Astrocyte (in vitro differentiated cells and primary cell): ENCODE measurements around the gene CYRIA. TPM values are rescaled to one million over a fixed set of nuclear protein-coding genes. Genes with fewer than 3 reads are reported as not detected.

Experiments
- DNase-seq: peaks from one replicate; pipeline ENCODE4 v3.0.0-alpha.2; 2010; ENCODE audit warnings: low read depth
- FAIRE-seq: peaks from 2 replicates; lab custom pipeline; 2011; peaks lifted over from hg19 to GRCh38; lab: Jason Lieb, UNC
- H2AFZ ChIP-seq: 2 replicates; pipeline ENCODE4 v1.6.0; 2012; ENCODE audit warnings: low read depth, low read length, inconsistent platforms
- H3K27ac ChIP-seq: 2 replicates; pipeline ENCODE4 v1.5.1; 2011; ENCODE audit warnings: low read depth, low read length, inconsistent platforms
- H3K27me3 ChIP-seq: 2 replicates; pipeline ENCODE4 v1.6.0; 2011; ENCODE audit warnings: low read length, inconsistent platforms; ENCODE audit not compliant: insufficient read depth
- H3K36me3 ChIP-seq: 2 replicates; pipeline ENCODE4 v1.5.1; 2011; ENCODE audit warnings: low read length, inconsistent platforms; ENCODE audit not compliant: insufficient read depth
- H3K4me1 ChIP-seq: 2 replicates; pipeline ENCODE4 v1.5.1; 2011; ENCODE audit warnings: low read length, inconsistent platforms; ENCODE audit not compliant: insufficient read depth
- H3K4me2 ChIP-seq: 2 replicates; pipeline ENCODE4 v1.6.0; 2012; ENCODE audit warnings: low read length, inconsistent platforms
- H3K4me3 ChIP-seq: 2 replicates; pipeline ENCODE4 v1.5.1; 2011; ENCODE audit warnings: low read depth, mild to moderate bottlenecking, low read length, inconsistent platforms; ENCODE audit not compliant: insufficient read depth
- H3K79me2 ChIP-seq: 2 replicates; pipeline ENCODE4 v1.6.0; 2012; ENCODE audit warnings: mild to moderate bottlenecking, low read length, inconsistent platforms; ENCODE audit not compliant: insufficient read depth
- H3K9ac ChIP-seq: 2 replicates; pipeline ENCODE4 v1.6.0; 2012; ENCODE audit warnings: mild to moderate bottlenecking, low read length, inconsistent platforms
- H3K9me3 ChIP-seq: 2 replicates; pipeline ENCODE4 v1.5.1; 2012; ENCODE audit warnings: low read depth, mild to moderate bottlenecking, low read length, inconsistent platforms; ENCODE audit not compliant: insufficient read depth
- H4K20me1 ChIP-seq: 2 replicates; pipeline ENCODE4 v1.6.0; 2012; ENCODE audit warnings: low read length, inconsistent platforms; ENCODE audit not compliant: insufficient read depth
- H3K27ac Mint-ChIP-seq: one replicate; pipeline ENCODE4 v1.8.0; 2021; ENCODE audit warnings: mild to moderate bottlenecking, mixed read lengths; ENCODE audit not compliant: unreplicated experiment
- H3K27me3 Mint-ChIP-seq: one replicate; pipeline ENCODE4 v1.8.0; 2021; ENCODE audit warnings: low read depth, mixed read lengths; ENCODE audit not compliant: unreplicated experiment
- H3K36me3 Mint-ChIP-seq: one replicate; pipeline ENCODE4 v1.8.0; 2021; ENCODE audit warnings: low read depth, mixed read lengths; ENCODE audit not compliant: unreplicated experiment
- H3K4me1 Mint-ChIP-seq: one replicate; pipeline ENCODE4 v1.8.0; 2021; ENCODE audit warnings: low read depth, mixed read lengths; ENCODE audit not compliant: unreplicated experiment
- H3K4me3 Mint-ChIP-seq: one replicate; pipeline ENCODE4 v1.8.0; 2021; ENCODE audit warnings: mild to moderate bottlenecking, moderate library complexity, mixed read lengths; ENCODE audit not compliant: unreplicated experiment
- H3K9me3 Mint-ChIP-seq: one replicate; pipeline ENCODE4 v1.8.0; 2021; ENCODE audit warnings: mild to moderate bottlenecking, mixed read lengths; ENCODE audit not compliant: unreplicated experiment
- EZH2 ChIP-seq: IDR thresholded peaks from 2 replicates; pipeline ENCODE4 v1.6.1; 2012; ENCODE audit warnings: mild to moderate bottlenecking, low read length, inconsistent platforms; ENCODE audit not compliant: insufficient read depth
- total RNA-seq: library from RNA; stranded (reverse); gene quantifications from 2 replicates; pipeline ENCODE4 v1.2.1, GENCODE V29; 2021
- TF ChIP-seq, protein P1 (sequence below): IDR thresholded peaks from 2 replicates; pipeline ENCODE4 v1.5.1; 2011; ENCODE audit warnings: low read depth, mild to moderate bottlenecking, inconsistent platforms, low read length, moderate library complexity; ENCODE audit not compliant: insufficient read depth

The CYRIA gene
- total RNA-seq, 1 donor from 2014 or later, result 4.9 TPM

DNA sequence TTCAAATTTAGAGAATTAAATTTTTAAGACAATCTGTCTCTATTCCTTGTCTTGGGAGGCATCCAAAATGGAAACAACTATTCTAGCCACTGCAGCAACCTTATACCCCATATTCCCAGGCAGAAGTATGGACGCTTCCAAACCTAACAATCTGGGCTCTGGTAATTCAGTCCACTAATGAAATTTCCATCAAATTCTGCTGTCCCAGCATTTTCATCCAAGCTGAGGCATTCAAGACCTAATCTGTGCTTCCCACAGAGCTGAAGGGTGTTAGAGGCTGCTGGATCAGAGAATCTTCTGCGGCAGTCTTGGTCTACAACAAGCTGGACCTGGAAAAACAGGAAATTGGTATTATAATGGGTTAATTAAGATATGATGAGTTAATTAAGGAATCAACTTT lies 42.5 kb upstream of the CYRIA start:
- peaks cover 22% of the 10 kb centered on the region for H3K27me3 Mint-ChIP-seq
- no peaks in the 10 kb centered on the region for H3K36me3 Mint-ChIP-seq

DNA sequence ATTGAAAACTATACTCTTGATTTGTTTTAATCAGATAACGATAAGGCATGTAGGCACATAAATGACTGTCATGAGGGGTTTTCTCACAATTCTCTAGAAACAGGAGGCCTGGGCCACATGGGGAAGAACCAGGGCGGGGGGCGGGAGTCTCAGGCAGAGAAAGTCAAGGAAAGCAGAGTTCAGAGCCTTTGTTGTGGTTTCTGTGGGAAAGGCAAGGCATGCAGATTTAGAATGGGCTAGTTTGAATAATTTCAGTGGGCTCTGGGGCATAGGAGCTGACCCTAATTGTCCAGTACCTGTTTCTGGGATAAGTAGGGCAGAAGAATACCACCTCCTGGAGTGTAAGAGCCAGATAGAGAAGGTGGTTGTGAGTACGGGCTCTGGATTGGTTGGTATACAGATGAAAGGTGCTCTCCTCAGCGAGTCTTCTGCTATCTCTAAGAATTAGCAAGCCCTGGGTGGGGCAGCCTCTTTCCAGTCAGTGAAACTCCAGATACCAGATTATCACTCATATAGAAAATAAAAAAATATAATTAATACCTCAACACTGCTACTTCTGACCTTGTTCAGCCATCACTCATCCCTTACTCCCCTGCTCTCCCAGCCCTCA lies 41.5 kb upstream of the CYRIA start:
- H3K9me3 Mint-ChIP-seq, result no peaks in the 10 kb centered on the region
- no peak overlapping the region for H3K27ac Mint-ChIP-seq
- H4K20me1 ChIP-seq, result no peaks in the 10 kb centered on the region
- H3K4me2 ChIP-seq, result no peak overlapping the region
- H3K4me1 ChIP-seq, result no peaks in the 10 kb centered on the region
- no peaks in the 10 kb centered on the region for H3K79me2 ChIP-seq
- no peak overlapping the region for H3K4me3 Mint-ChIP-seq
- peaks cover 5% of the 10 kb centered on the region for H3K4me1 Mint-ChIP-seq
- H3K27me3 Mint-ChIP-seq, result peaks cover 22% of the 10 kb centered on the region
- H3K36me3 Mint-ChIP-seq, result no peaks in the 10 kb centered on the region
- no peak overlapping the region for H3K27ac ChIP-seq
- H3K9ac ChIP-seq, result no peak overlapping the region
- H2AFZ ChIP-seq, result no peak overlapping the region
- no peaks in the 10 kb centered on the region for H3K27me3 ChIP-seq
- no peaks in the 10 kb centered on the region for H3K9me3 ChIP-seq
- no peak for DNase-seq
- no peak for TF ChIP-seq EZH2
- TF ChIP-seq, protein P1, sequence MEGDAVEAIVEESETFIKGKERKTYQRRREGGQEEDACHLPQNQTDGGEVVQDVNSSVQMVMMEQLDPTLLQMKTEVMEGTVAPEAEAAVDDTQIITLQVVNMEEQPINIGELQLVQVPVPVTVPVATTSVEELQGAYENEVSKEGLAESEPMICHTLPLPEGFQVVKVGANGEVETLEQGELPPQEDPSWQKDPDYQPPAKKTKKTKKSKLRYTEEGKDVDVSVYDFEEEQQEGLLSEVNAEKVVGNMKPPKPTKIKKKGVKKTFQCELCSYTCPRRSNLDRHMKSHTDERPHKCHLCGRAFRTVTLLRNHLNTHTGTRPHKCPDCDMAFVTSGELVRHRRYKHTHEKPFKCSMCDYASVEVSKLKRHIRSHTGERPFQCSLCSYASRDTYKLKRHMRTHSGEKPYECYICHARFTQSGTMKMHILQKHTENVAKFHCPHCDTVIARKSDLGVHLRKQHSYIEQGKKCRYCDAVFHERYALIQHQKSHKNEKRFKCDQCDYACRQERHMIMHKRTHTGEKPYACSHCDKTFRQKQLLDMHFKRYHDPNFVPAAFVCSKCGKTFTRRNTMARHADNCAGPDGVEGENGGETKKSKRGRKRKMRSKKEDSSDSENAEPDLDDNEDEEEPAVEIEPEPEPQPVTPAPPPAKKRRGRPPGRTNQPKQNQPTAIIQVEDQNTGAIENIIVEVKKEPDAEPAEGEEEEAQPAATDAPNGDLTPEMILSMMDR, result no peak
- H3K36me3 ChIP-seq, result no peaks in the 10 kb centered on the region
- H3K4me3 ChIP-seq, result no peak overlapping the region
- no peak for FAIRE-seq

More for the DNA sequence above, 42.5 kb upstream of the CYRIA start:
- no peak overlapping the region for H3K27ac Mint-ChIP-seq
- Histone ChIP-seq H3K79me2 (no peaks in the 10 kb centered on the region), H3K36me3 (no peaks in the 10 kb centered on the region), H4K20me1 (no peaks in the 10 kb centered on the region), H3K27ac (no peak overlapping the region), H3K27me3 (peaks cover 2% of the 10 kb centered on the region), H3K9me3 (no peaks in the 10 kb centered on the region), H3K4me1 (no peaks in the 10 kb centered on the region), H3K4me3 (no peak overlapping the region), H2AFZ (no peak overlapping the region), H3K4me2 (no peak overlapping the region), H3K9ac (no peak overlapping the region)
- FAIRE-seq (no peak), DNase-seq (no peak)
- H3K9me3 Mint-ChIP-seq, result no peaks in the 10 kb centered on the region
- no peak overlapping the region for H3K4me3 Mint-ChIP-seq
- H3K4me1 Mint-ChIP-seq, result peaks cover 5% of the 10 kb centered on the region
- TF ChIP-seq, protein P1, result no peak
- TF ChIP-seq EZH2, result no peak

DNA sequence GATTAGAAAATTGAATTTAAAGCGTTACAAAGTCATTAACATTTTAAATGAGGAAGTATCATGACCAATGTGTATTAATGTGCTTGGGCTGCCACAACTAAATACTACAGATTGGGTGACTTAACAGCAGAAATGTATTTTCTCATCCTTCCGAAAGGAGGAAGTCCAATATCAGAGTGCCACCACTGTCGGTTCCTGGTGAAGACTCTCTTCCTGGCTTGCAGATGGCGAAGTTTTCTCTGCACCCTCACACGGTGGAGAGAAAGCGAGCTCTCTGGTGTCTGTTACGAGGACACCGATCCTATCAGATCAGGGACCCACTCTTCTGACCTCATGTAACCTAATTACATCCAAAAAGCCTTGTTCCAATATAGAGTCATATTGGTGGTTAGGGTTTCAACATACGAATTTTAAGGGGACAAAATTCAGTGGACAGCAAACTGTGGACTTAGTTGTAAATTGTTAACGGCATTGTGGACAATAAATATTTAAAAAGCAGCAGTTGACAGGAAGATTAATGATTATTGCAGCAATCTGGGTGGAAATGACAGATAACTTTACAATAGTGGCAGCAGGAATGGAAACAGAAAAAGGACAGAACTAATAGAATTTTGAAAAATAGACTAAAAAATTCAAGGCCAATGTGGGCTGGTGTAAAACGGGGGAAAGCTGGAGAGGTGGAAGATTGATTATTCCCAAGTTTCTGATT lies 35.1 kb upstream of the CYRIA start:
- Histone ChIP-seq H3K4me3 (no peak overlapping the region), H2AFZ (no peak overlapping the region), H3K4me2 (no peak overlapping the region), H3K4me1 (no peaks in the 10 kb centered on the region), H3K36me3 (no peaks in the 10 kb centered on the region), H4K20me1 (no peaks in the 10 kb centered on the region), H3K9ac (no peak overlapping the region), H3K9me3 (no peaks in the 10 kb centered on the region), H3K79me2 (no peaks in the 10 kb centered on the region), H3K27ac (no peak overlapping the region), H3K27me3 (no peaks in the 10 kb centered on the region)
- no peak for DNase-seq
- no peak for FAIRE-seq
- no peak overlapping the region for H3K4me3 Mint-ChIP-seq
- peaks cover 6% of the 10 kb centered on the region for H3K27me3 Mint-ChIP-seq
- H3K9me3 Mint-ChIP-seq, result peaks cover 3% of the 10 kb centered on the region
- no peak for TF ChIP-seq EZH2
- TF ChIP-seq, protein P1, result no peak
- H3K4me1 Mint-ChIP-seq, result no peaks in the 10 kb centered on the region
- H3K36me3 Mint-ChIP-seq, result no peaks in the 10 kb centered on the region
- H3K27ac Mint-ChIP-seq, result no peak overlapping the region
